PFSK-1 (cell line): ENCODE data around the gene DHX16.
A peak's percentile ranks its signal among the peaks of the same experiment; 100 is the strongest.

ENCODE experiments used
- FOXP2 ChIP-seq: optimal IDR thresholded peaks from 2 replicates; pipeline ENCODE3; 2011; ENCODE audit warnings: borderline replicate concordance, control low read depth, inconsistent platforms; ENCODE audit not compliant: insufficient read depth; ENCODE audit errors: extremely low read length, extremely low read depth
- POLR2AphosphoS5 ChIP-seq: IDR thresholded peaks from 2 replicates; pipeline ENCODE4 v1.6.1; 2012; ENCODE audit warnings: low read depth, mild to moderate bottlenecking, control low read depth, low read length, moderate library complexity
- REST ChIP-seq, 2 experiments: IDR thresholded peaks; 2 replicates each; pipeline versions ENCODE4 v1.6.1 to v1.8.0; 2011 to 2012; ENCODE audit warnings: low read depth in 2 of 2, low read length in 2 of 2, control low read depth in 1 of 2, inconsistent platforms in 1 of 2, mild to moderate bottlenecking in 1 of 2, moderate library complexity in 1 of 2; ENCODE audit not compliant: insufficient read depth in 1 of 2
- SIN3A ChIP-seq: IDR thresholded peaks from 2 replicates; pipeline ENCODE4 v1.6.1; 2012; ENCODE audit warnings: mild to moderate bottlenecking, low read length, moderate library complexity, borderline replicate concordance; ENCODE audit not compliant: insufficient read depth
- TAF1 ChIP-seq: IDR thresholded peaks from 2 replicates; pipeline ENCODE4 v1.6.1; 2012; ENCODE audit warnings: low read length, control low read depth, borderline replicate concordance; ENCODE audit not compliant: insufficient read depth

The DHX16 gene

GRCh38 chr6:30617565-30618269, 55.1 kb downstream of the DHX16 start, which contains the start of gene MRPS18B:
Gene MRPS18B (plus strand): TSS chr6:30617840. CDS start chr6:30617866, 26 bp downstream.
- 0 out of 2 replicates have a peak, but pooled peaks have one; percentile 79 for TF ChIP-seq SIN3A
- TF ChIP-seq TAF1, result peak; percentile 98
- TF ChIP-seq FOXP2, result peak; percentile 26
- peak; percentile 26 to 54; a peak in 2 of 4 replicates for TF ChIP-seq REST (IDR thresholded peaks at IDR 0.05; ENCODE audit: insufficient read depth in 1 of 2, low read depth in 2 of 2, low read length in 2 of 2)
- peak; percentile 81 for TF ChIP-seq POLR2AphosphoS5

GRCh38 chr6:30616811-30617564, 55.8 kb downstream of the DHX16 start, which contains the start of gene PPP1R10:
Gene PPP1R10 (minus strand): TSS chr6:30617243. CDS start chr6:30609944, 7,299 bp downstream.
- TF ChIP-seq TAF1, result peak; percentile 100
- peak; percentile 100 for TF ChIP-seq POLR2AphosphoS5
- peak in 1 of 2 experiments; percentile 78; a peak in 1 of 4 replicates for TF ChIP-seq REST (IDR thresholded peaks at IDR 0.05; ENCODE audit: insufficient read depth in 1 of 2, low read depth in 2 of 2, low read length in 2 of 2)
- no peak for TF ChIP-seq FOXP2
- TF ChIP-seq SIN3A, result peak; percentile 53; the same call in 1 of the 2 replicates

- TF ChIP-seq SIN3A, result 0 out of 2 replicates have a peak, but pooled peaks have one; percentile 25
- no peak for TF ChIP-seq FOXP2
These were observed 56.6 kb downstream of the DHX16 start for GRCh38 chr6:30615958-30616810.

- TF ChIP-seq TAF1 (0 out of 2 replicates have a peak, but pooled peaks have one; percentile 4), SIN3A (no peak), FOXP2 (no peak), POLR2AphosphoS5 (peak; percentile 98)
These were observed 57.4 kb downstream of the DHX16 start for GRCh38 chr6:30615219-30615957.

- TF ChIP-seq POLR2AphosphoS5 (0 out of 2 replicates have a peak, but pooled peaks have one; percentile 20), FOXP2 (no peak), SIN3A (0 out of 2 replicates have a peak, but pooled peaks have one; percentile 31)
These were observed 58.0 kb downstream of the DHX16 start for GRCh38 chr6:30614843-30615218.
